HG02870 (cell line): Measurements from ENCODE around the gene STC2.
"Not testable (repeated sequence)": the region's sequence is repeated elsewhere in the genome, so short reads cannot be mapped to it uniquely, and the experiment has no call there.

Source experiments
- ATAC-seq: cut with Tn5 transposase; IDR thresholded peaks from one replicate; pipeline ENCODE4 v1.9.1; 2021; ENCODE audit warnings: mild to moderate bottlenecking, moderate library complexity; ENCODE audit not compliant: unreplicated experiment

The STC2 gene

GRCh38 chr5:173296737-173297676, 31.2 kb downstream of the STC2 start:
- no peak for ATAC-seq

DNA sequence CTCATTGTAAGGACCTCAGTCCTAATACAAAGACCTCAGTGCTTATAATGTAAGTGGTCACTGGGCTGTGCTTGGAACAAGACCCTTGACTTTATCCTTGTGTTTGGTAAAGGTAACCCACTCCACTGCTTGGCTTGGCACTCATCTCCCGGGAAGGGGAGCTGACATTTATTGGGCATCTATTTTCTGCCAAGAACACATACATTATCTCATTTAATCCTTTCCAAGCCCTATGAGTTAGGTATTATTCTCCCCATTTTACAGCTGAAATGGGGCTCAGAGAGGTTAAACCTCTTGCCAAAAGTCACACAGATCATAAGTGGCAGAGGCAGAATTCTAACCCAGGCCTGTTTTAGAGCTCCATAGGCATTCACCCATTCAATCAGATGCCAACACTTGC, 32.4 kb downstream of the STC2 start:
- ATAC-seq, result no peak

DNA sequence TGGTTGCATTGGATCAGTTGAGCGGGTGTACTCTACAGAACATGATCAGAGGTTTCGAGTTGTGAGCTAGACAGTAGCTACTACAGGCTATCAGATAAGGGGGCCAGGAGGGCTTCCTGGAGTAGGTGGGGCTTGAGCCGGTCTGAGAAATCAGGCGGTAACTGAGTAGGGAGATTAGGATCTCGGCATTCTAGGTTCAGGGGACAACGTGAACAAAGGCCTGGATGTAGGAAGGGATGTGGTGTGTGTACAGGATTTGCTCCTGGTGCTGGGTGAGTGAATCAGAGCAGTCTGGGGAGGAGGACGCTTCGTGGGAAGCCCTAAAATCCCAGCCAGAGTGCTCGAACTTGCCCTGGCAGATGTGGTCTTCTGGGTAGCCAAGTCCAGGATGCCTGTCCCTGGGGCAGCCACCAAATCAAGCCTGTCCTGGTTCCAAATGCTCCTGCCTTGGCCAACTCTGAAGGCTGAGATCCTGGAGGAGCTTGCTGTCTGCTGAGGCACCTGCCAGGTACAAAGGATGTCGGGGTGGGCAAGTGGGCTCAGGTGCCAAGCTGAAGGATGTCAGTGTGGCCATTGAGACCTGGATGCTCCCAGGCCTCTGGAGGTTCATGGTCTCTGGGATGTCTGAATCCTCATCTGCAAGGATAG, 33.4 kb downstream of the STC2 start:
- ATAC-seq, result no peak

GRCh38 chr5:173293817-173294672, 34.2 kb downstream of the STC2 start:
- peak; percentile 53 for ATAC-seq

GRCh38 chr5:173291722-173292658, 36.2 kb downstream of the STC2 start:
- no peak for ATAC-seq

DNA sequence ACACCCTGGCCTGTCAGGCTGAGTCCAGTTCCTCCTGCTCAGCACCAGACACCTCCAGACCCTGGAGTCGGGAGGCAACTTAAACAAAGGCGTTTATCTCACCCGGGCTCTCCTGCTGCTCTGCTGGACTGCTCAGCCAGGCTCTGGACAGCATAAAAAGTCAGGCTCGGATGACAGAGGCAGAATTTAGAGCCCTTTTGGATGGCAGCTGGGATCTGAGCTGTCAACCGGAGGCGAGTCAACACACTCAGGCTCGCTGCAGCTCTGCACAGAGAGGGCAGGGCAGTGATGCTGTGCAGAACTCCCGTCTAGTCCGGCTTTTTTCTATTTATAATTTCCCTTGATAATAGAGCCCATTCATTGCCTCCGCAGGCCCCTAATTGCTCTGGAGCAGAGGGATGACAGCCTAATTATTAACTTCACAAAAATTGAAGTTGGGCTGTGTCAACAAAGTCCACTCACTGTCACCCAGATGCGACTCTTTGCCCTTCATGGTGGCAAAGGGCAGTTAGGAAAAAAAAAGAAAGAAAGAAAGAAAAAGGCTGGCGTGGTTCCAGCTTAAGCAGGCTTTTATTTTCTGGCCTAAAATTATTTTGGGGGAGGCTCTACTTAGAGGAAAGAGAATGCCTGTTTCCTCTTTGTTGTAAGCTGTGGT, 37.6 kb downstream of the STC2 start:
- no peak for ATAC-seq

DNA sequence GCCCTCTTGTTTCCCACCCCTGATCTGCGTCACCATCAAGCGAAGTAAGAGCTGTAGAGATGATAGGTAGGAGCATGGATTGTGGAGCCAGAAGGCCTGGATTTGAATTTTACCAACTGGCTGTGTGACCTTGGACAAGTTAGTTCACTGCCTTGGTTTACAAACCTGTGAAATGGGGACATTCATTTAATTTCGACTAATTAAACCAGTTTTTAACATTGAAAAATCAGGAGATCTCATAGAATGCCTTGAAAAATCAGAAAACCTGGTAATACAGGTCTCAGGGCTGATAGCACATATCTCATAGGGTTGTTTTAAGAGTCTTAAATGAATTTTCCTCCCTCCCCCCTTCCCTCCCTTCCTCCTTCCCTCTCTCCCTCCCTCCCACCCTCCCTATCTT, 38.8 kb downstream of the STC2 start:
- no peak for ATAC-seq

DNA sequence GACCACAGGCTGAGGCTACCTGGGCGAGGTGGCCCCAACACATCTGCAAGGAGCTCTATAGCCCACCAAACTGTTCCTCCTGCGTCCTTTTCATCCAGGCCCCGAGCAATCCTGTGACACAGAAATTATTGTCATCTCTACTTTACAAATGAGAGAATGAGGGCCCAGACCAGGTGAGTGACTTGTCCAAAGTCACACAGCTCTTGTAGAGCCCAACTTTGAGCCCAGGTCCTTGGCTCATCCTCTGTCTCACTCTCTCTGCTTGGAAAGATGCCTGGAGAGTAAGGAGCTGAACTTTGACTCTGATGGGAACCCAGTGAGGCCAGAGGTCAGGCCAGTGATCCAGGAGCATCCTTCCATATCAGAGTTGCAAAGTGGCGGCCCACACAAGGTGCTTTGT, 39.6 kb downstream of the STC2 start:
- ATAC-seq, result no peak

DNA sequence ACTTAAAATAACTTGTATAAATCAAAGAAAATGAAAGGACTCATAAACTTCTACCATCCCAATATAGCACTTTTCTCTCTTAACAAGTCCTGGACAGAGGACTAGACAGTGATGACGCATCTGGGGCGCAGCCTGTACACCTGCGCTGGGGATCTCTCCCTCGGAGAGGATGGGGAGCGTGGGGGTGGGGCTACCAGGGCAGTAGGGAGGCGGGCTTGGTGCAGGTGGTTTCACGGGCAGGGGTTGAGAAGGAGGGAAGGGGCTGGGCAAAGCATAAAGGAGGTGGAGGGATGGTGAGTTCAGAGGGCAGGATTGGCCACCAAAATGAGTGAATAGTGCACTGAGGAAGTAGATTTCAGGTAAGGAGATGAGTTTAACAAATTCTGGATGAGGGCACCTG, 41.1 kb downstream of the STC2 start:
- ATAC-seq, result no peak

- not testable (repeated sequence) for ATAC-seq
These were observed 43.8 kb downstream of the STC2 start for GRCh38 chr5:173284343-173284958.

DNA sequence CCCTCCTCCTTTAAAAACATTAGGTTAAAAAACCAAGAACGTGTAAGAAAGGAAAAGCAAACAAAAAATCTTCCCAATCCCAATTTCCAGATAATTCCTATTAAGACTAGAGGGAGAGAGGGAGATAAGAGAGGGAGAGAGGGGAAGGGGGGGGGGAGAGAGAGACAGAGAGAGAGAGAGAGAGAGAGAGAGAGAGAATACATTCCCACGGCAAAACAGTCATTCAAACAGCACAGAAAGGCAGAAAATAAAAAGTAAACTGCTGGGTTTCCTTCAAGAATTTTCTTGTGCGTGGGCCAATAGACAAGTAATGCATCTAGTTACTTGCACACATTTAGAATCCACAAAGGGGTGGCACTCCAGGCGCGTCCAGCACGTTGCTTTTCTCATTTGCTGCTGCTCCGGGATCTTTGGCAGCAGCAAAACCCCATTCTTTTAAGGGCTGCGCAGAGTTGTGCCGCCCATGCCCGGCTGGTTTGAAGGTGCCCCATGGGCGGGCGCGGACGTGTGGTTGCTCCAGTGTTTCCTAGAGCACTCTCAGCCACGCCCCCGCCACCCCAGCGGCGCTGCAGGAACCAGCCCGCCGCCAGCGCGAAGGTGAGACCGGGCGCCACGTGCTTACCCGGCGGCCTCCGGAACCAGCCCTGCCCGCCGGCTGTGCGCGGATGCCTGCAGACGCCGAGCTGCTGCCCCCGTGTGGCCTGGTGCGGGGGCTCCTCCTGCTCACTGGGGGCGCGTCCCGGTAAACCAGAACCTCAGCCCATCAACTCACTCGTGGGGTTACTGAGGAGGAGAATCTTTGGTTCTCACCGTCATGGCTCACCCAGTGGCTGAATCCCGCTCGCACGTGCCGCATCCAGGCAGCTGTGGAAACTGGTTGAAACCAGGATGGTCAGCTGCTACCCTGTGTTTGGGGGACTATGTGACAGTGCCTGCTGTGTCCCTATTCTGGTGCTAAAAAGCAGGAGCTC, 44.6 kb downstream of the STC2 start:
- ATAC-seq, result peak; percentile 75

- ATAC-seq, result no peak
These were observed 45.3 kb downstream of the STC2 start for GRCh38 chr5:173282916-173283315.

DNA sequence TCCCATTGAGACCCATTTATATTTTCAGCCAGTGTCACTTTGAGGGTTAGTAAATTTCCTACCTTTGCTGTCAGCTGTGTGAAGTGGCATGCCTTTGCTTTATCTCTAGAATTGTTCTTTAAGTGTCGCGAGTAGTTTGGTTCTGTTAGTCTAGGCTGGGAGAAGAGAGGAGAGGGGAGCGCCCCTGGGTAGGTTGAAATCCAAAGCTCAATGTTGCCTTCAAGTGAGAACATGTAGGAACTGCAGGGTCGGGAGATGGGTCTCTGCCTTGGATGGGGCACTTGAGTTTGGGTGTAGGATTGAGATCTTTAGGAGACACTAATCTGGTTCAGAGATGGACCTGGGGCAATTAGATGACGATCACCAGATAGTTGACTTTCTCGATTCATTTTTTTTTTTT, 46.3 kb downstream of the STC2 start:
- no peak for ATAC-seq

- ATAC-seq, result no peak
These were observed 49.0 kb downstream of the STC2 start for GRCh38 chr5:173279166-173279565.

- no peak for ATAC-seq
These were observed 49.6 kb downstream of the STC2 start for GRCh38 chr5:173278641-173279040.

DNA sequence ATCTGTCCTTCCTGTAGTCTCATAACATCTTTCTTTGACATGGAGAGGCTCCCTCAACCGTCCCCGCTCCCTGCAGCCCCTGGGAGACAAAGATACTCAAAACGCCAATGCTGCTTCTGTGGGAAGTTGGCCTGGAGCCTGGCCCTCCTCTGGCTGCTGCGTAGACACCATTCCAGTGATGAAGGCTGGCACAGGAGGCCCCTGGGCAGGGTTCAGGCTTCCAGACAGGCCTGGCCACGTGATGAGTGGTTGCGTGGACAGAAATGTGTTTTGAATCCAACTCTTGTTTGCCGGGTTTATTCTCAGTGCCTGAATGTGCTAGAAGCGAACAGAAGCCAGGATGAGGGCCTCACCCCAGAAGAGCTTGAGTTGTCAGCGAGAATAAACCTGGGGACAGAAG, 50.0 kb downstream of the STC2 start:
- no peak for ATAC-seq

DNA sequence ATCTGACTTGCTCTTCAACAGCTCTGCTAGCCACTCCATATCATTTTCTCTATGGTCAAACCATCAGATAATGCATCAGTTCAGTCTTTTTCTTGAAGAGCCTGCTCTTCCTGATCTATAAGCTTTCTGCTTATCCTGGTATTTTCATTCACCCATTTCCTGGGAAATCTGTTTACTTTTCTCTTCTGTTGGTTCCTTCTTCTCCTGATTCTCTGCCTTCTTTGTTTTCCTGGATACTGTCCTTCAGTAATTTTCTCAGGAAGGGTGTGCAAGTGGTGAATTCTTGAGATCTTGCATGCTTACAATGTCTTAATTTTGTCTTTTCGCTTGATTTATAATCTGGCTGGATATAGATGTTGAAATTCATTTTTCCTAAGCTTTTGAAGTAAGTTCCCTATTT, 53.4 kb downstream of the STC2 start:
- no peak for ATAC-seq

GRCh38 chr5:173271419-173271818, 56.8 kb downstream of the STC2 start:
- no peak for ATAC-seq
